ENCODE measurements around the gene TBX15. TPM values are rescaled to one million over a fixed set of nuclear protein-coding genes. Genes with fewer than 3 reads are reported as not detected.

Gene TBX15
- total and polyA plus RNA-seq, 2 experiments from 2014 or later: not detected

DNA sequence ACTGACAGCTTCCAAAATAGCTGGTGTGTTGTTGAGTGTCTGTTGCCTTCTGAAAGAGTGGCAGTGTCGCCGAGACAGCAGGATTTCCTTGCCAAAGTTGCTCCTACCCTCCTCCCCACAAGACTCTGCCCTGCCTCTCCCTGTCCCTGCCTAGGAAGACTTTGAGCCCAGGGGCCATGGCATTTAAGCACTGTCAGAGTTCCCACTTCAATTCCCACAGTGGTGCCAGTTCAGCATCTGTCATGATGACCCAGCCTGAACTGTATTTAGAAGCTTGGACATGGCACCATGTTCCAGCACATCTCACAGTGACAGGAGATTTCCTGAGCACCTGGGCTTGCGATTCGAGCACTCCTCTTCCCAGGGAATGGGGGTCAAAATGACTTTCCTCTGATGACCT lies 43.6 kb downstream of the TBX15 start:
- Histone ChIP-seq H3K4me3 (no peak overlapping the region), H3K4me1 (ENCODE audit: low read depth) (no peaks in the 10 kb centered on the region), H3K27ac (no peak overlapping the region), H3K36me3 (no peaks in the 10 kb centered on the region), H3K9me3 (ENCODE audit: low read depth) (no peaks in the 10 kb centered on the region), H3K27me3 (no peaks in the 10 kb centered on the region)
- no peak for DNase-seq (ENCODE audit: low read depth in 1 of 2, low spot score in 1 of 2)
- TF ChIP-seq, protein P1, sequence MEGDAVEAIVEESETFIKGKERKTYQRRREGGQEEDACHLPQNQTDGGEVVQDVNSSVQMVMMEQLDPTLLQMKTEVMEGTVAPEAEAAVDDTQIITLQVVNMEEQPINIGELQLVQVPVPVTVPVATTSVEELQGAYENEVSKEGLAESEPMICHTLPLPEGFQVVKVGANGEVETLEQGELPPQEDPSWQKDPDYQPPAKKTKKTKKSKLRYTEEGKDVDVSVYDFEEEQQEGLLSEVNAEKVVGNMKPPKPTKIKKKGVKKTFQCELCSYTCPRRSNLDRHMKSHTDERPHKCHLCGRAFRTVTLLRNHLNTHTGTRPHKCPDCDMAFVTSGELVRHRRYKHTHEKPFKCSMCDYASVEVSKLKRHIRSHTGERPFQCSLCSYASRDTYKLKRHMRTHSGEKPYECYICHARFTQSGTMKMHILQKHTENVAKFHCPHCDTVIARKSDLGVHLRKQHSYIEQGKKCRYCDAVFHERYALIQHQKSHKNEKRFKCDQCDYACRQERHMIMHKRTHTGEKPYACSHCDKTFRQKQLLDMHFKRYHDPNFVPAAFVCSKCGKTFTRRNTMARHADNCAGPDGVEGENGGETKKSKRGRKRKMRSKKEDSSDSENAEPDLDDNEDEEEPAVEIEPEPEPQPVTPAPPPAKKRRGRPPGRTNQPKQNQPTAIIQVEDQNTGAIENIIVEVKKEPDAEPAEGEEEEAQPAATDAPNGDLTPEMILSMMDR (IDR thresholded peaks at IDR 0.05; ENCODE audit: low read depth, low read length): no peak

DNA sequence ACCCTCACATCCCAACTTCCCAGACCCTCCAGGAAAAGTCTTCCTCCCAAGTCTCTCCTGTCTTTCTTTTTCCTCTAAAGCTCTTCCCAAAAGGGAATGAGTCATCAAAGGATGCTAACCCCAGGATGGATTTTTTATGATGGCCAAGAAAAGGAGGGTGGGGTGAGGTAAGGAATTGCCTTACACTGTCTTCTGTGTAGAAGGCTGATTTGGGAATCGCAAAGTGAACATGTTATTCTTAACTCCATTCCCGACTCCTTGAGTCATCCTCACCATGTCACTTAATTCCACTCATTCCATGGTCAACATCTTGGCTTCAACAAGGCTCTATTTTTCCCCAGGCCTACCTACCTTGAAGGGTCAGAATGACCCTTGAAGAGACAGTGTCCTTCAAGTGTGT lies 44.0 kb downstream of the TBX15 start:
- no peaks in the 10 kb centered on the region for H3K4me1 ChIP-seq (ENCODE audit: low read depth)
- TF ChIP-seq, protein P1 (IDR thresholded peaks at IDR 0.05; ENCODE audit: low read depth, low read length): no peak
- H3K36me3 ChIP-seq: no peaks in the 10 kb centered on the region
- DNase-seq (ENCODE audit: low read depth in 1 of 2, low spot score in 1 of 2): no peak
- no peak overlapping the region for H3K27ac ChIP-seq
- no peak overlapping the region for H3K4me3 ChIP-seq
- H3K9me3 ChIP-seq (ENCODE audit: low read depth): no peaks in the 10 kb centered on the region
- H3K27me3 ChIP-seq: no peaks in the 10 kb centered on the region

DNA sequence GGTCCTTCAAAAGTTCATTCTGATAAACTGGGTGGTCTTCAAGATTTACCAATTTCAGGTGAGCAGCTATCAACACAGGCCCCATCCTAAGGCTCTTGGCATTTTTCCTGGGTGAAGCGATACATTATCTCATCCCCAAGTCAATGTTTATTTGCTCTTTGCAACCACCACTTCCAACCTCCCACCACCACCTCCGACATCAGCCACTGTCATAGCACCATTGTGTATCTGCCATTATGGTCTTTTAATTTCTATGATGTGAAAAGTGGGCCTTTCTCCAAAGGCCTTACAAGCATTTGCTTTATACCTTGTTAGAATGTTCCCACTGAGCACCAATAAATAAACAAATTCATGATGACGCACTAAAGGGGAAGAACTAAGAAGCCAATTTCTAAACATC lies 47.2 kb downstream of the TBX15 start:
- no peak for DNase-seq (ENCODE audit: low read depth in 1 of 2, low spot score in 1 of 2)
- Histone ChIP-seq H3K27ac (no peak overlapping the region), H3K27me3 (peaks cover 2% of the 10 kb centered on the region), H3K4me3 (no peak overlapping the region), H3K36me3 (no peaks in the 10 kb centered on the region), H3K9me3 (ENCODE audit: low read depth) (no peaks in the 10 kb centered on the region), H3K4me1 (ENCODE audit: low read depth) (no peaks in the 10 kb centered on the region)
- TF ChIP-seq, protein P1 (IDR thresholded peaks at IDR 0.05; ENCODE audit: low read depth, low read length): no peak

DNA sequence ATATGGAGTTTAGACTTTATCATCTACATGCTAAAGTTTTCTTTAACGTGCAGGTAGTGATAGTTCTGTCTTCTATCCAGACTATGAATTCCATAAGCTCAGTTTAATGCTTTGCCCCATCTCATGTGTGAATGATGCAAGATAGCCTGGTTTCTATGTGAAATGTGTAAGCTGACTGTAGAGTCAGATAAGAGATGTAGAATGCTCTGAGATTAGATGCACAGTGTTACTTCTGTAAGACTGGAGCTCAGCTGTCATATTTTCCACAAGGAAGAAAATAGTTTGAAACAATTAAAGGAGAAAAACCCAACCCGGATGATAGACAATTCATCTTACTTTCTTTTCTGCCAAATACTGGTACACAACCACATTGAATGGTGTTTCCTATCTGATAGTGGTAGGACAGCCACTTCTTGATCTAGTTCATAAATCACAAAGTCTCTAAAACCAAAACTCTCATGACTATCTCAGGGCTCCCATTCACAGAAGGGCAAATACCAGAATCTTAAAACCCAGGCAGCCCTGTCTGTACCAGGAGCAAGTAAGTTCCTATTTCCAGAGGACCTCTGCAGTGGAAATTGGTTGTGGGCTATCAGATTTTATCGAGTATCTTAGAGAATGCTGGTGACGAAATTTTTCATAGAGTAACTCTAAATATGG lies 50.6 kb downstream of the TBX15 start:
- Histone ChIP-seq H3K36me3 (no peaks in the 10 kb centered on the region), H3K4me3 (no peak overlapping the region), H3K27me3 (peaks cover 2% of the 10 kb centered on the region), H3K4me1 (ENCODE audit: low read depth) (no peaks in the 10 kb centered on the region), H3K27ac (no peak overlapping the region), H3K9me3 (ENCODE audit: low read depth) (no peaks in the 10 kb centered on the region)
- TF ChIP-seq, protein P1 (IDR thresholded peaks at IDR 0.05; ENCODE audit: low read depth, low read length): no peak
- DNase-seq (ENCODE audit: low read depth in 1 of 2, low spot score in 1 of 2): no peak

DNA sequence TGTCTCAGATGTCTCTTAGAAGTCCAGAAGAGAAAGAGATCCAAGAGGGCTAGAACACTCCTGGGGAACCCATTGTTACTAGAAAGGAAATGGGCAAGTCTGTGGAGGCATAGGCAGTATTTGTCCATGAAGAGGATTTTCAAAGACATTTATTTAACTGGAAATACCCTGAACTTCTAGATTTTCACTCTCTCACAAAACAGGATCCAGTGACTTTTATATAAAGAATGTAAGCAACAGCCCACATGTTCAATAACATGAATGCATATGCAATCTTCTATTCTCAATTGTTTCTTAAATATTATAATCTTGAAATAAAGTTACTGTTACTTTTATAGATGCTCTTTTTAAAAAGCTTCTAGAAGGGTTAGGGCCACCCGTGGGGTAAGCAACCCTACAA lies 53.4 kb downstream of the TBX15 start:
- Histone ChIP-seq H3K27me3 (peaks cover 2% of the 10 kb centered on the region), H3K36me3 (no peaks in the 10 kb centered on the region), H3K4me1 (ENCODE audit: low read depth) (no peaks in the 10 kb centered on the region), H3K4me3 (no peak overlapping the region), H3K27ac (no peak overlapping the region), H3K9me3 (ENCODE audit: low read depth) (no peaks in the 10 kb centered on the region)
- TF ChIP-seq, protein P1 (IDR thresholded peaks at IDR 0.05; ENCODE audit: low read depth, low read length): no peak
- DNase-seq (ENCODE audit: low read depth in 1 of 2, low spot score in 1 of 2): no peak
